Endothelial cell of umbilical vein (primary cell): Measurements from ENCODE around the gene OR3A2.
"Not testable (repeated sequence)": the region's sequence is repeated elsewhere in the genome, so short reads cannot be mapped to it uniquely, and the experiment has no call there.

Source experiments
- CTCF ChIP-seq, 2 donors: IDR thresholded peaks; 1 replicate in 1 of 2; 2 replicates in 1 of 2; pipeline ENCODE4 v1.5.1; 2011; ENCODE audit warnings: low read length in 2 of 2, mild to moderate bottlenecking in 2 of 2, moderate library complexity in 2 of 2, control low read depth in 1 of 2, inconsistent platforms in 1 of 2, low read depth in 1 of 2; ENCODE audit not compliant: insufficient read depth in 1 of 2; ENCODE audit errors: extremely low read depth in 1 of 2
- EZH2 ChIP-seq: IDR thresholded peaks from 2 replicates; pipeline ENCODE4 v1.6.1; 2012; ENCODE audit warnings: borderline replicate concordance, low read depth, mild to moderate bottlenecking, moderate library complexity, low read length, inconsistent platforms; ENCODE audit not compliant: severe bottlenecking
- FOS ChIP-seq: IDR thresholded peaks from 2 replicates; pipeline ENCODE4 v1.6.1; 2011; ENCODE audit warnings: mild to moderate bottlenecking, low read length, moderate library complexity, borderline replicate concordance; ENCODE audit not compliant: insufficient read depth
- GATA2 ChIP-seq: IDR thresholded peaks from 2 replicates; pipeline ENCODE4 v1.7.0; 2011; ENCODE audit warnings: low read depth, mild to moderate bottlenecking, moderate library complexity, mixed read lengths, low read length; ENCODE audit not compliant: insufficient read length, insufficient read depth
- JUN ChIP-seq: IDR thresholded peaks from 2 replicates; pipeline ENCODE4 v1.6.1; 2011; ENCODE audit warnings: borderline replicate concordance, low read depth; ENCODE audit not compliant: insufficient read length, insufficient read depth
- MAX ChIP-seq: IDR thresholded peaks from 2 replicates; pipeline ENCODE4 v1.6.1; 2011; ENCODE audit not compliant: insufficient read depth, insufficient read length
- MYC ChIP-seq: IDR thresholded peaks from one replicate; pipeline ENCODE4 v1.6.1; 2011; ENCODE audit warnings: mild to moderate bottlenecking, low read depth, low read length
- POLR2A ChIP-seq: IDR thresholded peaks from 2 replicates; pipeline ENCODE4 v1.6.1; 2012; ENCODE audit warnings: low read depth, mild to moderate bottlenecking, control low read depth, low read length
- POLR2AphosphoS5 ChIP-seq: IDR thresholded peaks from 2 replicates; pipeline ENCODE4 v1.6.1; 2012; ENCODE audit warnings: low read depth, mild to moderate bottlenecking, control low read depth, low read length, moderate library complexity; ENCODE audit not compliant: insufficient read depth

GRCh38 chr17:3244841-3245240, 141.3 kb downstream of the OR3A2 start:
- not testable (repeated sequence) for TF ChIP-seq EZH2; CTCF (IDR thresholded peaks at IDR 0.05; ENCODE audit: extremely low read depth in 1 of 2, insufficient read depth in 1 of 2, low read depth in 1 of 2, low read length in 2 of 2); GATA2; POLR2A; POLR2AphosphoS5; MAX; MYC; JUN; FOS
